Natural killer cell (primary cell): ENCODE data around the gene LRRC8C. TPM values are rescaled to one million over a fixed set of nuclear protein-coding genes. Genes with fewer than 3 reads are reported as not detected.
A peak's percentile ranks its signal among the peaks of the same experiment; 100 is the strongest.

Experiments used
- ATAC-seq, 3 donors: fragments of 150-1000 bp in 2 of 3; fragments of 200-7000 bp in 1 of 3; cut with Tn5 transposase; 1 replicate in 1 of 3; 2 replicates in 2 of 3; pipeline ENCODE4 v1.10.0; 2021; ENCODE audit warnings: mild to moderate bottlenecking in 2 of 3, moderate library complexity in 2 of 3
- DNase-seq, 2 donors: peaks; one replicate each; pipeline versions ENCODE4 v3.0.0 to v3.0.0-alpha.2; 2013 to 2021; ENCODE audit warnings: mixed read lengths in 1 of 2
- H3K27ac ChIP-seq: one replicate; pipeline ENCODE4 v1.5.1; 2013; ENCODE audit warnings: mild to moderate bottlenecking, low read length
- H3K27me3 ChIP-seq: one replicate; pipeline ENCODE4 v1.6.1; 2013; ENCODE audit warnings: low read length; ENCODE audit not compliant: control insufficient read depth, insufficient read depth
- H3K36me3 ChIP-seq: one replicate; pipeline ENCODE4 v1.6.1; 2013; ENCODE audit warnings: low read length; ENCODE audit not compliant: control insufficient read depth, insufficient read depth
- H3K4me1 ChIP-seq: one replicate; pipeline ENCODE4 v1.6.1; 2013; ENCODE audit warnings: low read length; ENCODE audit not compliant: control insufficient read depth, insufficient read depth
- H3K4me3 ChIP-seq: one replicate; pipeline ENCODE4 v1.5.1; 2013; ENCODE audit warnings: low read length
- H3K9me3 ChIP-seq: one replicate; pipeline ENCODE4 v1.6.1; 2013; ENCODE audit warnings: low read length; ENCODE audit not compliant: control insufficient read depth, insufficient read depth
- H3K27ac Mint-ChIP-seq, 2 donors: one replicate each; pipeline ENCODE4 v1.8.0; 2022; ENCODE audit warnings: mild to moderate bottlenecking in 2 of 2, mixed read lengths in 2 of 2, moderate library complexity in 1 of 2
- H3K27me3 Mint-ChIP-seq, 2 donors: one replicate each; pipeline ENCODE4 v1.8.0; 2022; ENCODE audit warnings: low read depth in 2 of 2, mixed read lengths in 2 of 2
- H3K36me3 Mint-ChIP-seq: one replicate; pipeline ENCODE4 v1.8.0; 2022; ENCODE audit warnings: mixed read lengths
- H3K4me1 Mint-ChIP-seq, 2 donors: one replicate each; pipeline ENCODE4 v1.8.0; 2022; ENCODE audit warnings: mixed read lengths in 2 of 2
- H3K4me3 Mint-ChIP-seq: one replicate; pipeline ENCODE4 v1.8.0; 2022; ENCODE audit warnings: mild to moderate bottlenecking, moderate library complexity, mixed read lengths
- H3K9me3 Mint-ChIP-seq, 2 donors: one replicate each; pipeline ENCODE4 v1.8.0; 2022; ENCODE audit warnings: mixed read lengths in 2 of 2
- WGBS: methylation state at CpG from one replicate; pipeline ENCODE4 v1.1.7; 2013; ENCODE audit warnings: missing lambda C conversion rate; ENCODE audit not compliant: insufficient coverage; 5-methylcytosine and 5-hydroxymethylcytosine counted together
- intact Hi-C: fragments of 100-400 bp; cut with micrococcal nuclease; formaldehyde crosslinking; loops from one replicate; pipeline ENCODE4 v1.14.2; 2022
- total RNA-seq, 4 donors: library from RNA; stranded (reverse); fragments of 120-200 nt in 1 of 4; gene quantifications; one replicate each; pipeline versions ENCODE4 v1.2.3 to v1.2.4, GENCODE V29; 2013 to 2022
- TF ChIP-seq, protein P1 (sequence below): fragments of 200-600 bp; IDR thresholded peaks from one replicate; pipeline ENCODE4 v1.8.0; 2022; ENCODE audit warnings: antibody characterized with exemption

LRRC8C gene
- total RNA-seq, 3 donors from 2014 or later (not counting 1 experiment from before 2014, with no cell fraction given): 7.6 to 19.1 (median 15.1) TPM

DNA sequence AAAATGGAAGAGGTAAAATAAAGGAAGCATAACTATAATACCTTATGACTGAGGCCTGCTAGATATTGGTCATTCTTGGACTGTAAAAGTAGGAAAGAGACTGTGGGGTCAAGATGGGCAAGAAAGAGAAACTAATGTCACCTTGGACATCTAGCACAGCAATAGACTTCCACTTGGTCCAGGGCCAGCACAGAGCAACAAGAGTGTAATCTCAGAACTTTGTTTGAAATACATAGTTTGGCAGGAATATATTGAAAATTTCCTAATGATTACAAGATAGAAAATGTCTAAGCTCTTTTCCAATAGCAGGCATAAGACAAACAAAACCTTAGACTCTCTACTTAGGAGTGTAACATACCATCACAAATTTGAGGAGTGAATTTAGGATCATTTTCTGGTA is 4.6 kb downstream of the LRRC8C start:
- H3K27ac Mint-ChIP-seq: peak overlapping the region; percentile 29 to 71
- no peaks in the 10 kb centered on the region for H3K9me3 ChIP-seq
- no peaks in the 10 kb centered on the region for H3K9me3 Mint-ChIP-seq
- H3K27me3 Mint-ChIP-seq: no peaks in the 10 kb centered on the region
- H3K4me3 ChIP-seq: no peak overlapping the region
- intact Hi-C loops: loop anchor here (10.0 kb wide), 1 partner anchor 347 kb away; no protein-coding TSS in a partner anchor
- H3K36me3 Mint-ChIP-seq: no peaks in the 10 kb centered on the region
- no peaks in the 10 kb centered on the region for H3K36me3 ChIP-seq
- H3K4me3 Mint-ChIP-seq: no peak overlapping the region
- TF ChIP-seq, protein P1, sequence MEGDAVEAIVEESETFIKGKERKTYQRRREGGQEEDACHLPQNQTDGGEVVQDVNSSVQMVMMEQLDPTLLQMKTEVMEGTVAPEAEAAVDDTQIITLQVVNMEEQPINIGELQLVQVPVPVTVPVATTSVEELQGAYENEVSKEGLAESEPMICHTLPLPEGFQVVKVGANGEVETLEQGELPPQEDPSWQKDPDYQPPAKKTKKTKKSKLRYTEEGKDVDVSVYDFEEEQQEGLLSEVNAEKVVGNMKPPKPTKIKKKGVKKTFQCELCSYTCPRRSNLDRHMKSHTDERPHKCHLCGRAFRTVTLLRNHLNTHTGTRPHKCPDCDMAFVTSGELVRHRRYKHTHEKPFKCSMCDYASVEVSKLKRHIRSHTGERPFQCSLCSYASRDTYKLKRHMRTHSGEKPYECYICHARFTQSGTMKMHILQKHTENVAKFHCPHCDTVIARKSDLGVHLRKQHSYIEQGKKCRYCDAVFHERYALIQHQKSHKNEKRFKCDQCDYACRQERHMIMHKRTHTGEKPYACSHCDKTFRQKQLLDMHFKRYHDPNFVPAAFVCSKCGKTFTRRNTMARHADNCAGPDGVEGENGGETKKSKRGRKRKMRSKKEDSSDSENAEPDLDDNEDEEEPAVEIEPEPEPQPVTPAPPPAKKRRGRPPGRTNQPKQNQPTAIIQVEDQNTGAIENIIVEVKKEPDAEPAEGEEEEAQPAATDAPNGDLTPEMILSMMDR: no peak
- H3K27me3 ChIP-seq: no peaks in the 10 kb centered on the region
- peaks cover 61 to 64% of the 10 kb centered on the region in 2 donors for H3K4me1 Mint-ChIP-seq
- H3K27ac ChIP-seq: no peak overlapping the region
- DNase-seq (no peak), ATAC-seq (no peak)
- H3K4me1 ChIP-seq: peaks cover 7% of the 10 kb centered on the region

DNA sequence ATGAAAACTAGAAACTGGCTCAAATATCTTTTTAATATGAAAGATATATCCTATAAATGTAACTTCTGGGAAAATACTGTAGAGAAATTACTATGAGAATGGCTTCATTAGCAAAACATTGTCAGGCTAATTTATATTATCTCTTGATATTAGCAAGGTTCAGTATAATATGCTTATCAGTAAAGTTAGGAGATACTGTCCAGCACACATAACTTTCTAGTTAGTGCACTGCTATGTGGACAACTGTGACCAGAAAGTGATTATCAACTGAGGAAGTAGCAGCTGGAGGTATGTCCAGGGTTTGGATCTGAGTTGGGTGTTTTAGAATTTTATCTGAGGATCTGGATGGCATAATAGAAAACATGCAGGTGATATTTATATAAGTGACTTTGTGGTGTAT is 7.5 kb downstream of the LRRC8C start:
- intact Hi-C loops: no loop called here
- H3K27me3 ChIP-seq: no peaks in the 10 kb centered on the region
- Mint-ChIP-seq H3K36me3 (peaks cover under 1% of the 10 kb centered on the region), H3K27me3 (no peaks in the 10 kb centered on the region), H3K27ac (peak overlapping the region; percentile 38 to 48), H3K4me1 (peaks cover 54% of the 10 kb centered on the region in 2 donors), H3K9me3 (peaks cover 0 to 4% of the 10 kb centered on the region in 2 donors), H3K4me3 (no peak overlapping the region)
- no peak overlapping the region for H3K27ac ChIP-seq
- TF ChIP-seq, protein P1: no peak
- H3K4me1 ChIP-seq: no peaks in the 10 kb centered on the region
- no peak for DNase-seq
- no peaks in the 10 kb centered on the region for H3K36me3 ChIP-seq
- H3K9me3 ChIP-seq: no peaks in the 10 kb centered on the region
- no peak for ATAC-seq
- H3K4me3 ChIP-seq: no peak overlapping the region

- Histone ChIP-seq H3K36me3 (no peaks in the 10 kb centered on the region), H3K4me1 (no peaks in the 10 kb centered on the region), H3K27me3 (no peaks in the 10 kb centered on the region), H3K4me3 (no peak overlapping the region), H3K9me3 (no peaks in the 10 kb centered on the region), H3K27ac (no peak overlapping the region)
- no peak overlapping the region for H3K4me3 Mint-ChIP-seq
- ATAC-seq (no peak), DNase-seq (no peak)
- 100% methylated on average over 4 of the region's 4 CpGs for WGBS
- peaks cover 0 to 4% of the 10 kb centered on the region in 2 donors for H3K9me3 Mint-ChIP-seq
- no peaks in the 10 kb centered on the region for H3K27me3 Mint-ChIP-seq
- TF ChIP-seq, protein P1: no peak
- H3K27ac Mint-ChIP-seq: no peak overlapping the region
- intact Hi-C loops: no loop called here
- peaks cover 10% of the 10 kb centered on the region for H3K36me3 Mint-ChIP-seq
- H3K4me1 Mint-ChIP-seq: peaks cover 42% of the 10 kb centered on the region in 2 donors
Measured at GRCh38 chr1:89641781-89642180, 8.9 kb downstream of the LRRC8C start.

DNA sequence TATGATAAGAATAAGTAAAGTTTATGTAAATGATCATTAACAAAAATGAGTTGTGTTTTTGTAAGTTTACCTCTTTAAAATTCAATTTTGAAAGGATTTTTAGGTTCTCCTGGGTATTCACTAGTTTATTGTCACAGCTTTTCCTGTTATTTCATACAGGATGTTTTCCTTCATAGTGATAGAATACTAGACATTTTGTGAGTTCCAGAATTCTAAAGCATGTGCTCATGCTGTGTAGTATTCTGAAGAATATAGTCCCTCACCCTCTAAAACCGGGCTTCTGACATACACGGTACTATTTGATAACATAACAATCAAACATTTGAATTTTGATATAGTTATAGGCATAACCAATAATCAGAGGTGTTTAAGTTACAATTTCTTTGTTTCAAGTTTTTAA is 10.7 kb downstream of the LRRC8C start:
- no peak overlapping the region for H3K27ac ChIP-seq
- TF ChIP-seq, protein P1: no peak
- H3K27me3 ChIP-seq: no peaks in the 10 kb centered on the region
- no peaks in the 10 kb centered on the region for H3K9me3 ChIP-seq
- Mint-ChIP-seq H3K4me3 (no peak overlapping the region), H3K27ac (no peak overlapping the region), H3K4me1 (peaks cover 27 to 30% of the 10 kb centered on the region in 2 donors), H3K36me3 (peaks cover 10% of the 10 kb centered on the region), H3K27me3 (no peaks in the 10 kb centered on the region), H3K9me3 (peaks cover 0 to 4% of the 10 kb centered on the region in 2 donors)
- DNase-seq: no peak
- no peaks in the 10 kb centered on the region for H3K4me1 ChIP-seq
- no CpG with 5 or more reads among the region's 2 CpGs for WGBS
- intact Hi-C loops: no loop called here
- H3K36me3 ChIP-seq: no peaks in the 10 kb centered on the region
- no peak for ATAC-seq
- no peak overlapping the region for H3K4me3 ChIP-seq
